Measurements from ENCODE around the gene LRRC4.

DNA sequence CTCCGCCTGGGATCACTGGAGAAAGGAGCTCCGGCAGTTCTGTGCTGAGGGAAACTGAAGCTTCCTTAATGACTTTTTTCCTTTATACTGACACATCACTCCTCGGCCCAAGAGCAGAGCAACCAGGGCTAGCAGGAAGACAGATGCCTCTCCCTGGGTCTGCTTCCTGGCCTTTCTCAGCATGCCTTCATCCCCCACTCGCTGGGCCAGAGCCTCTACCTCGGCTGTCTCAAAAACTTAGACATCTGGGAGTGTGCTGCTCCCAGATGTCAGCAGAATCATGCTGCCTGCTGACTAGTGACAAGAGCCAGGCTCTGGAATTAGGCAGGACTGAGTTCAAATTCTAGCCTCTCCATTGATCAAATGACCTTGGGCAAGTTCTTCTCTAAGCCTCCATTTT, 24.4 kb upstream of the LRRC4 start:
- TF ChIP-seq EZH2 (IDR thresholded peaks at IDR 0.05; ENCODE audit: insufficient read depth, poor library complexity, severe bottlenecking) (no peak), EZH2phosphoT487 (IDR thresholded peaks at IDR 0.05; ENCODE audit: insufficient read depth, low read depth) (no peak)

All from GM23248 (cell line).